Skeletal muscle satellite cell (primary cell): ENCODE measurements around the gene GTF2I.
"Not testable (repeated sequence)": the region's sequence is repeated elsewhere in the genome, so short reads cannot be mapped to it uniquely, and the experiment has no call there.

Experiments
- H3K27me3 ChIP-seq: 2 replicates; pipeline ENCODE4 v1.7.0; 2013; ENCODE audit warnings: low read length; ENCODE audit not compliant: control insufficient read depth, insufficient read depth
- H3K36me3 ChIP-seq: 2 replicates; pipeline ENCODE4 v1.7.0; 2013; ENCODE audit warnings: mild to moderate bottlenecking, control low read depth, low read length; ENCODE audit not compliant: insufficient read depth
- H3K4me1 ChIP-seq: 2 replicates; pipeline ENCODE4 v1.7.0; 2013; ENCODE audit warnings: low read length; ENCODE audit not compliant: control insufficient read depth, insufficient read depth
- H3K4me2 ChIP-seq: 2 replicates; pipeline ENCODE4 v1.7.0; 2013; ENCODE audit warnings: mild to moderate bottlenecking, low read length
- H3K4me3 ChIP-seq: 2 replicates; pipeline ENCODE4 v1.7.0; 2013; ENCODE audit warnings: low read length
- H3K9ac ChIP-seq: 2 replicates; pipeline ENCODE4 v1.7.0; 2013; ENCODE audit warnings: mild to moderate bottlenecking, low read depth, low read length, moderate library complexity
- H3K9me3 ChIP-seq: replicated peaks from 2 replicates; pipeline ENCODE4 v1.7.0; 2013; ENCODE audit warnings: mild to moderate bottlenecking, control low read depth, low read length

The GTF2I gene

DNA sequence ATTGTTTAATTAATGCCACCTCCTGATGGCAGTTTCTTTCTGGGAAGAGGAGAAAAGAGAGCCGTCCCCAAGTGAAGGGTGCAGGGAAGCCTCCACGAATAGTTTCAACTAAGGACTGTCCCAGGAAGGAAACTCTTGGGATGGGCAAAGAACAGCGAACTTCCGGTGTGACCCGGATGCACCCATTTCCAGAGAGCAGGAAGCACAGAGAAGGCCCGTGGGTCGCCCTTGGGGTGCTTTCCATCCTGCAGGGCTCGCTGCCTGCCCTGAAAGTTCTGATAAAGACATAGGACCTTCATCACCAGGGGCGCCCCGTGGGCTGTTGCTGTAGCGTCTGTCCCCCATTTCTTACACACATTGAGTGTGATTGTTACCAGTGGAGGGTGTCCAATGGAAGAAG lies 27.0 kb downstream of the GTF2I start:
- Histone ChIP-seq H3K4me1 (no peaks in the 10 kb centered on the region), H3K4me2 (no peak overlapping the region), H3K9ac (no peak overlapping the region), H3K36me3 (peaks cover 8% of the 10 kb centered on the region), H3K4me3 (no peak overlapping the region), H3K9me3 (no peaks in the 10 kb centered on the region), H3K27me3 (no peaks in the 10 kb centered on the region)

DNA sequence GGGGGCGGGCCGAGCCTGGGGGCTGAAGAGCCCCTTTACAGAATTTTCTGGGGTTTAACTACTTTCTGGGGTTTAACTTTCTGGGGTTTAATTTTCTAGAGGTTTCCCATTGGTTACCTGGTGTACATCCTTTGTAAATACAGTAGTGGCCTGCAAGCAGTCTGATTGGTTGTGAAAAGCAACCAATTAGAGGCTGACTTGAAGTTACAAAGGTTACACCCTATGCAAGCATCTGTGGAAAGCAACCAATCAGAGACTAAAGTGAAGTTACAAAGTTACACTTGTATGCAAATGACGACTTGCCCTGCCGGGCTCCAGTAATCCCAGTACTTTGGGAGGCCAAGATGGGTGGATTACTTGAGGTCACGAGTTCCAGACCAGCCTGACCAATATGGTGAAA lies 27.4 kb downstream of the GTF2I start:
- Histone ChIP-seq H3K36me3 (peaks cover 10% of the 10 kb centered on the region), H3K9ac (no peak overlapping the region), H3K4me3 (no peak overlapping the region), H3K4me2 (no peak overlapping the region), H3K9me3 (no peaks in the 10 kb centered on the region), H3K27me3 (no peaks in the 10 kb centered on the region), H3K4me1 (no peaks in the 10 kb centered on the region)

- Histone ChIP-seq H3K4me2 (no peak overlapping the region), H3K36me3 (peaks cover 58% of the 10 kb centered on the region), H3K4me1 (peaks cover 4% of the 10 kb centered on the region), H3K9ac (no peak overlapping the region), H3K9me3 (no peaks in the 10 kb centered on the region), H3K27me3 (no peaks in the 10 kb centered on the region), H3K4me3 (no peak overlapping the region)
Measured at GRCh38 chr7:74690474-74690873, 33.0 kb downstream of the GTF2I start.

- H3K27me3 ChIP-seq, H3K4me2 ChIP-seq, H3K4me1 ChIP-seq, H3K9ac ChIP-seq, H3K9me3 ChIP-seq, H3K4me3 ChIP-seq: not testable (repeated sequence)
- H3K36me3 ChIP-seq = peaks cover 69% of the 10 kb centered on the region
Measured at GRCh38 chr7:74704419-74704818, 46.9 kb downstream of the GTF2I start.

DNA sequence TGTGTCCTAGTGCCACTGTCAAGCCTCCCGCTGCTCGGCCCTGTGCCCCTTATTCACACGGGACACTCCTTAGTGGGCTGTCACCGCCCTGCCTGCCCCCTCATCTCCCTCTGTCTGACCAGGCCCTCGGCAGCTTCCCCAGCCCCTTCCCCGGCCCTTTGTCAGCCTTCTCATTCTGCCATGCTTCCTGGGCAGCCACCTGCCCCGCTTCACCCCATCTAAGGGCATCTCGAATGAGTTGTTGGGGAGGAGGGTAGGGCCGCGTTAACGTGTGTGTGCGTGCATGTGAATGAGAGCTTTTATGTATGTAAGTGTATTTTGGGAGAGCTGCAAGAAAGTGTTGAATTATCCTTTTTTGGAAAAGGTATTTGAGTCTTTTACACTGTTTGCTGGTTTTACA lies 49.7 kb downstream of the GTF2I start:
- H3K36me3 ChIP-seq = peaks cover 77% of the 10 kb centered on the region
- no peak overlapping the region for H3K4me2 ChIP-seq
- H3K9ac ChIP-seq = no peak overlapping the region
- H3K27me3 ChIP-seq = no peaks in the 10 kb centered on the region
- H3K4me1 ChIP-seq = no peaks in the 10 kb centered on the region
- no peaks in the 10 kb centered on the region for H3K9me3 ChIP-seq
- H3K4me3 ChIP-seq = no peak overlapping the region

DNA sequence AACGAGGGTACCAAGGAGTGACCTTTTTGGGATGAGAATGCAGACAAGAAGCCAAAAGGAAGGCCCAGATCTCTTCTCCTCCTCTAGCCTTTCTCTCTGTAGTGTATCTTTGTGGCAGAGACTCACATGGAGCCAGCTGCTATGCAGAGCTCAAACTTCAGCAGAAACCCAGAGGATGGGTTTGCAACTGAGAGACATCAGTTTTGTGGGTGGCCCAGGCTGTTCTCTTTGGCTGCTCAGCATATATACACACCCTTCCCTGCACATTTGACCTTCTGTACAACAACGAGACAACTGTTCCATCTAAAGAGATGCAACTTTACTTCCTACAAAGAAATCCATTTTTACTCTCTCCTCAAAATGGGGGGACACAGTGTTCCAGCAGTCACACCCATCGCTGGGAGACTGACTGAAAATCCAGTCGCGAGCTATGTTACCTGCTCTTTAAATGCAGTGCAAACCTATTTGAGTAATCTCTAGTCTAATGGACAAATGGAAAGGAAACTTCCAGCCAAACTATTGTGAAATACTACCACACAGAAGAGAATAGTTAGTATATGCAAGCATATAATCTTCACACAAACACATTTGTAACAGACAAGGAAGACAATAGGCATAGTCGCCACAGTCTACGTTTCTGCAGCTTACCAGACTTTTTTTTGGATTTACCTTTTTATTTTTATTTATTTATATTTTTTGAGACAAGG lies 51.2 kb downstream of the GTF2I start:
- Histone ChIP-seq H3K4me1 (no peaks in the 10 kb centered on the region), H3K9ac (no peak overlapping the region), H3K4me3 (no peak overlapping the region), H3K36me3 (peaks cover 80% of the 10 kb centered on the region), H3K9me3 (peaks cover 6% of the 10 kb centered on the region), H3K27me3 (no peaks in the 10 kb centered on the region), H3K4me2 (no peak overlapping the region)

DNA sequence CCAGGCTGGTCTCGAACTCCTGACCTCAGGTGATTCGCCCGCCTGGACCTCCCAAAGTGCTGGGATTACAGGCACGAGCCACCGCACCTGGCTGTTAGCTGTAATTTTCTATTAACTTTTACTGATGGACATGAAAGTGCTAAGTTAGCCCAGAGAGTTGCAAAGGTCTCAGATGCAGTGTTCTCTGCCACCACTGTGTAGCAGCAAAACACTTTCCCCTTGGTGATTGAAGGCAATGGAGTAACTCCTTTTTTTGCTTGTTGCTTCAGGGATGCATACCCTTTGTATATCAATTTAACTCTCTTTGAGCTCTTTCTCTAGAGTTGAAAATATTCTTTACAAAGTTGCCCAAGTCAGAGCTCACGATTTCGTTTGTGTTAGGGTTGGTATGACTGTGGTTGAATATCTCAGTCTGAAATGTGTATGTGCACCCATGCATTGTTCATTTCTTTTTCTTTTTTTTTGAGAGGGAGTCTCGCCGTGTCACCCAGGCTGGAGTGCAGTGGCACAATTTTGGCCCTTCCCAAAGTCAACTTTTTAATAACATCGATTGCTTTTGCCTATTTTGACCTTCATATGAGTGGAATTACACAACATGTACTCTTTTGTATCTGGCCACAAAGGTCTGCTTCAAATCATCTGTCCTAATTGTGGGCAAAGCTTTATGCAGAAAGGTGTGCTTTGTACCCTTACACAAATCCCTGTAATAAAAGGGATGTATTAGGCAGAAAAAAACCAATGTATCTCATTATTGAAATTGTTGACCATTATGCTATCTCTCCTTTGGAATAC lies 52.6 kb downstream of the GTF2I start:
- no peak overlapping the region for H3K9ac ChIP-seq
- H3K4me1 ChIP-seq = no peaks in the 10 kb centered on the region
- peaks cover 81% of the 10 kb centered on the region for H3K36me3 ChIP-seq
- no peaks in the 10 kb centered on the region for H3K27me3 ChIP-seq
- H3K4me2 ChIP-seq = no peak overlapping the region
- peaks cover 7% of the 10 kb centered on the region for H3K9me3 ChIP-seq
- H3K4me3 ChIP-seq = no peak overlapping the region

DNA sequence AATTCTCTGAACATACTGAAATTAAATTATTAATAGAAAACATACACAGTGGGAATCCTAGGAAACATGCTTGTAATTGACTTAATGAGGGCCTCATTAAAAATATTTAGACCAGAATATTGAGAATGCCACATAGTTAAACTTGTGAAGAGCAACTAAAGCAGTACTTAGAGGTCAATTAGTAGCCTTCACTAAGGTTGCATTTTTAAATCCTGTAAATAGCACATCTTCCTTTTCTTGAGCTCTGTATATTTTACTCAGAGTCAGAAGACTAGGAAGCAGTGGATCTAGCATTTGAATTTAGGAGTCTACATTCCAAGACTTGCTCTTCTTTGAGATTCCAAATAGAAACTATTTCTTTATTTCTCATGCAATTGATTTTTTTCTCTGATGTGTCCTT lies 56.0 kb downstream of the GTF2I start:
- Histone ChIP-seq H3K27me3 (no peaks in the 10 kb centered on the region), H3K36me3 (peaks cover 87% of the 10 kb centered on the region), H3K9me3 (peaks cover 7% of the 10 kb centered on the region), H3K4me1 (peaks cover 9% of the 10 kb centered on the region), H3K9ac (no peak overlapping the region), H3K4me2 (no peak overlapping the region), H3K4me3 (no peak overlapping the region)

DNA sequence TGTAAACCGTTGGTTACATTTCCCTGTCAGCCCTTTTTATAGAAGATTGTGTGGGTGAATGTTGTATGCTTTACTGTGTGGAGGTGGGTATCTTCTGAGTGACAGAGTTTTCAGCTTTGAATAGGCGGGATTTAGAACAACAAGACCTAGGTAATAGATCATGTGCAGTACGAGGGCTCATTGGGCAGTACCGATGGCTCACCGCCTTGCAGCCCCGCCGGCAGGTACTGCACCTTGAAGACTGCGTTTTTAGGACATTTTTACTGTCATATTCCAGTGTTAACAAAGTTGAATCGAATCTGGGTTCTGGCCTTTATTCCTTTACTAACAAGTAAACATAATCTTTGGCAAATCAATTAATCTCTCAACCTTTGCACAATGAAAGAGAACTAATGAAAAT lies 60.4 kb downstream of the GTF2I start:
- Histone ChIP-seq H3K4me3 (no peak overlapping the region), H3K27me3 (no peaks in the 10 kb centered on the region), H3K36me3 (peaks cover 76% of the 10 kb centered on the region), H3K9me3 (peaks cover 7% of the 10 kb centered on the region), H3K9ac (no peak overlapping the region), H3K4me1 (peaks cover 11% of the 10 kb centered on the region), H3K4me2 (no peak overlapping the region)

- H3K4me2 ChIP-seq = no peak overlapping the region
- no peak overlapping the region for H3K9ac ChIP-seq
- H3K9me3 ChIP-seq = peaks cover 4% of the 10 kb centered on the region
- peaks cover 11% of the 10 kb centered on the region for H3K4me1 ChIP-seq
- no peaks in the 10 kb centered on the region for H3K27me3 ChIP-seq
- H3K4me3 ChIP-seq = no peak overlapping the region
- H3K36me3 ChIP-seq = peaks cover 72% of the 10 kb centered on the region
Measured at GRCh38 chr7:74718336-74718735, 60.8 kb downstream of the GTF2I start.

DNA sequence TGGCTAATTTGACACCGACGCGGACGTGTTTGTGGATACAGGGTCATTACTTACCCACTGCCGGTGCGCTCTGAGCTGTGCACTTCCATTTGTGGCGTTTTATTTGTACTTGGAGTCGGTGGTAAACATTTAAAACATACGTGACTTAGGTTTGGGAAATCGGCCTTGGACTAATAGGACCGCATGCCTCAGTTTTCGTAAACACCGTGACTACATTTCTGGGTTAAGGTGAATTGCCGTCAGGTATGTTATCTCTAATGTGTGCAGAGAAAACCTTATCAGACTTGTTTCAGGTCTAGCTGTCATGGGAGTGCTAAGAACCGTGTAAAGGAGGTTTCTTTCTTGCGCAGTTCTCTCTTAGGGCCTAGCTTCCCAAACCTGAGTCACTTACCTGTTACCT lies 64.6 kb downstream of the GTF2I start:
- Histone ChIP-seq H3K4me1 (peaks cover 11% of the 10 kb centered on the region), H3K36me3 (peaks cover 59% of the 10 kb centered on the region), H3K4me3 (no peak overlapping the region), H3K9ac (no peak overlapping the region), H3K27me3 (no peaks in the 10 kb centered on the region), H3K4me2 (no peak overlapping the region), H3K9me3 (no peaks in the 10 kb centered on the region)

DNA sequence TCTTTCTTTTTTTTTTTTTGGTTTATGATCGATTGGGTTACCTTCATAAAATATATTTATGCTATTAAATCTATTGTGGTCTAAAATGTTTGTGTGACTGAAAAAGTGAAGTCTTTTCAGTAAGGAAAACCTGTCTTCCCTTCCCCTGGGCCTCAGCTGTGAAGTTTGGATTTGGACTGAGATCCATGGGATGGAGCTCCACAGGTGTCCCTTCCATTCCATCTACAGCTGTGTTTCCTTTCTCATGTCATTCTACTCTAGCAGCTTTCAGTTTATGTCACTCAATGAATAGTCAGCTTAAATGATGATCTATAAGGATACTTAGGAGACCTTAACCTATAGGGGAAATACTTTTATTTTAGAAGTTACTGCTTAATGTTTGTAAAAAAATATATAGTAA lies 68.3 kb downstream of the GTF2I start:
- H3K4me1 ChIP-seq = no peaks in the 10 kb centered on the region
- no peaks in the 10 kb centered on the region for H3K27me3 ChIP-seq
- H3K4me2 ChIP-seq = no peak overlapping the region
- no peaks in the 10 kb centered on the region for H3K9me3 ChIP-seq
- H3K36me3 ChIP-seq = peaks cover 36% of the 10 kb centered on the region
- H3K9ac ChIP-seq = no peak overlapping the region
- H3K4me3 ChIP-seq = no peak overlapping the region
